OCI-LY7 (cell line): ENCODE results near the gene MS4A15. TPM values are rescaled to one million over a fixed set of nuclear protein-coding genes. Genes with fewer than 3 reads are reported as not detected.

Source experiments
- BruUV-seq: library from RNA; stranded (reverse); fragments of 400-500 nt; replicated peaks from 2 replicates; lab custom pipeline; 2021; lab: Mats Ljungman, UMichigan
- CTCF ChIA-PET: fragments of 300-600 bp; sonication (Branson Sonifier 250); formaldehyde crosslinking; loops from one replicate; lab custom pipeline; 2022; ENCODE audit warnings: antibody characterized with exemption; ENCODE audit not compliant: unreplicated experiment; lab: Charles Lee
- POLR2A ChIA-PET: fragments of 300-600 bp; sonication (Branson Sonifier 250); formaldehyde crosslinking; loops from one replicate; lab custom pipeline; 2022; ENCODE audit warnings: antibody characterized with exemption; lab: Charles Lee
- DNase-seq: peaks from one replicate; pipeline ENCODE4 v3.0.0-alpha.2; 2015; ENCODE audit warnings: low spot score
- H2AFZ ChIP-seq: fragments of 200-600 bp; sonication (generic), shearing (Covaris generic); 2 replicates; pipeline ENCODE4 v1.6.1; 2014; ENCODE audit warnings: mild to moderate bottlenecking, antibody characterized with exemption, low read length, moderate library complexity
- H3K27ac ChIP-seq: fragments of 200-600 bp; sonication (generic); 2 replicates; pipeline ENCODE4 v1.5.1; 2014; ENCODE audit warnings: mixed run types, low read depth, mild to moderate bottlenecking, moderate library complexity, low read length, inconsistent platforms; ENCODE audit not compliant: poor library complexity, severe bottlenecking
- H3K36me3 ChIP-seq: fragments of 200-600 bp; sonication (generic); 2 replicates; pipeline ENCODE4 v1.6.1; 2014; ENCODE audit warnings: mild to moderate bottlenecking, antibody characterized with exemption, low read length, moderate library complexity, mixed read lengths; ENCODE audit not compliant: insufficient read depth
- H3K4me1 ChIP-seq: fragments of 200-600 bp; sonication (generic); 2 replicates; pipeline ENCODE4 v1.5.1; 2014; ENCODE audit warnings: mild to moderate bottlenecking, low read length; ENCODE audit not compliant: insufficient read depth, poor library complexity, severe bottlenecking
- H3K4me2 ChIP-seq: fragments of 200-600 bp; sonication (generic); 2 replicates; pipeline ENCODE4 v1.6.1; 2014; ENCODE audit warnings: mild to moderate bottlenecking, low read length
- H3K4me3 ChIP-seq: fragments of 200-600 bp; sonication (generic); 2 replicates; pipeline ENCODE4 v1.5.1; 2014; ENCODE audit warnings: mild to moderate bottlenecking, low read depth, low read length; ENCODE audit not compliant: poor library complexity, severe bottlenecking
- H3K79me2 ChIP-seq: fragments of 200-600 bp; sonication (generic); 2 replicates; pipeline ENCODE4 v1.6.1; 2016; ENCODE audit warnings: low read depth, mild to moderate bottlenecking, low read length, moderate library complexity, mixed read lengths; ENCODE audit not compliant: insufficient read depth
- H3K9me2 ChIP-seq: fragments of 200-600 bp; sonication (generic); 2 replicates; pipeline ENCODE4 v1.6.1; 2016; ENCODE audit warnings: mild to moderate bottlenecking, low read length, mixed read lengths; ENCODE audit not compliant: insufficient read depth
- H3K9me3 ChIP-seq: fragments of 200-600 bp; sonication (generic); 2 replicates; pipeline ENCODE4 v1.6.1; 2014; ENCODE audit warnings: mild to moderate bottlenecking, mixed run types, low read length, mixed read lengths
- H4K20me1 ChIP-seq: fragments of 200-600 bp; sonication (generic); 2 replicates; pipeline ENCODE4 v1.6.1; 2014; ENCODE audit warnings: mild to moderate bottlenecking, antibody characterized with exemption, low read length, moderate library complexity, mixed read lengths; ENCODE audit not compliant: insufficient read depth
- EZH2phosphoT487 ChIP-seq: fragments of 200-600 bp; sonication (generic); IDR thresholded peaks from 2 replicates; pipeline ENCODE4 v1.6.1; 2018; ENCODE audit warnings: low read depth, borderline replicate concordance, mild to moderate bottlenecking, mixed run types, antibody characterized with exemption, low read length, moderate library complexity, mixed read lengths
- intact Hi-C: fragments of 100-400 bp; cut with micrococcal nuclease; formaldehyde crosslinking; loops from one replicate; pipeline ENCODE4 v1.10.0; 2022; ENCODE audit not compliant: unreplicated experiment
- total RNA-seq, 2 experiments: library from RNA; depleted of rRNA in 1 of 2; stranded (reverse); fragments of >200 nt in 1 of 2; shearing (Covaris generic) in 1 of 2; gene quantifications; 2 replicates each; pipeline ENCODE4 v1.2.3, GENCODE V29; 2014 to 2022
- TF ChIP-seq, protein P1 (sequence below): fragments of 200-600 bp; sonication (generic); conservative IDR thresholded peaks from 2 replicates; pipeline ENCODE4 v1.5.1; 2014; ENCODE audit warnings: mild to moderate bottlenecking, antibody characterized with exemption, low read length, moderate library complexity, mixed read lengths

MS4A15 gene
- total RNA-seq, 2 experiments from 2014 or later, result not detected

- Histone ChIP-seq H3K4me2 (no peak overlapping the region), H3K79me2 (no peaks in the 10 kb centered on the region), H3K9me3 (no peaks in the 10 kb centered on the region), H3K4me1 (no peaks in the 10 kb centered on the region), H2AFZ (no peak overlapping the region), H3K36me3 (no peaks in the 10 kb centered on the region), H3K27ac (no peak overlapping the region), H3K4me3 (no peak overlapping the region), H4K20me1 (no peaks in the 10 kb centered on the region), H3K9me2 (no peaks in the 10 kb centered on the region)
- CTCF ChIA-PET, result no interaction called here
- no TSS peak for BruUV-seq
- POLR2A ChIA-PET, result interaction anchor here (0.6 to 1.2 kb wide), 2 partner anchors 87 to 142 kb away, joined by 3 read pairs; partner anchors contain the start of gene TMEM132A
- intact Hi-C loops, result no loop called here
- DNase-seq, result no peak
- TF ChIP-seq EZH2phosphoT487, result no peak
- TF ChIP-seq, protein P1, sequence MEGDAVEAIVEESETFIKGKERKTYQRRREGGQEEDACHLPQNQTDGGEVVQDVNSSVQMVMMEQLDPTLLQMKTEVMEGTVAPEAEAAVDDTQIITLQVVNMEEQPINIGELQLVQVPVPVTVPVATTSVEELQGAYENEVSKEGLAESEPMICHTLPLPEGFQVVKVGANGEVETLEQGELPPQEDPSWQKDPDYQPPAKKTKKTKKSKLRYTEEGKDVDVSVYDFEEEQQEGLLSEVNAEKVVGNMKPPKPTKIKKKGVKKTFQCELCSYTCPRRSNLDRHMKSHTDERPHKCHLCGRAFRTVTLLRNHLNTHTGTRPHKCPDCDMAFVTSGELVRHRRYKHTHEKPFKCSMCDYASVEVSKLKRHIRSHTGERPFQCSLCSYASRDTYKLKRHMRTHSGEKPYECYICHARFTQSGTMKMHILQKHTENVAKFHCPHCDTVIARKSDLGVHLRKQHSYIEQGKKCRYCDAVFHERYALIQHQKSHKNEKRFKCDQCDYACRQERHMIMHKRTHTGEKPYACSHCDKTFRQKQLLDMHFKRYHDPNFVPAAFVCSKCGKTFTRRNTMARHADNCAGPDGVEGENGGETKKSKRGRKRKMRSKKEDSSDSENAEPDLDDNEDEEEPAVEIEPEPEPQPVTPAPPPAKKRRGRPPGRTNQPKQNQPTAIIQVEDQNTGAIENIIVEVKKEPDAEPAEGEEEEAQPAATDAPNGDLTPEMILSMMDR, result no peak
Observed at GRCh38 chr11:60781286-60781980, 24.8 kb downstream of the MS4A15 start.

GRCh38 chr11:60781981-60782316 lies 25.3 kb downstream of the MS4A15 start:
- no peaks in the 10 kb centered on the region for H3K36me3 ChIP-seq
- no peaks in the 10 kb centered on the region for H3K9me3 ChIP-seq
- TF ChIP-seq, protein P1, result no peak
- ChIA-PET POLR2A (no interaction called here), CTCF (no interaction called here)
- no peaks in the 10 kb centered on the region for H3K4me1 ChIP-seq
- H3K27ac ChIP-seq, result no peak overlapping the region
- H2AFZ ChIP-seq, result no peak overlapping the region
- H3K9me2 ChIP-seq, result no peaks in the 10 kb centered on the region
- intact Hi-C loops, result no loop called here
- no peaks in the 10 kb centered on the region for H4K20me1 ChIP-seq
- DNase-seq, result no peak
- H3K79me2 ChIP-seq, result no peaks in the 10 kb centered on the region
- BruUV-seq, result no TSS peak
- H3K4me3 ChIP-seq, result no peak overlapping the region
- H3K4me2 ChIP-seq, result no peak overlapping the region

DNA sequence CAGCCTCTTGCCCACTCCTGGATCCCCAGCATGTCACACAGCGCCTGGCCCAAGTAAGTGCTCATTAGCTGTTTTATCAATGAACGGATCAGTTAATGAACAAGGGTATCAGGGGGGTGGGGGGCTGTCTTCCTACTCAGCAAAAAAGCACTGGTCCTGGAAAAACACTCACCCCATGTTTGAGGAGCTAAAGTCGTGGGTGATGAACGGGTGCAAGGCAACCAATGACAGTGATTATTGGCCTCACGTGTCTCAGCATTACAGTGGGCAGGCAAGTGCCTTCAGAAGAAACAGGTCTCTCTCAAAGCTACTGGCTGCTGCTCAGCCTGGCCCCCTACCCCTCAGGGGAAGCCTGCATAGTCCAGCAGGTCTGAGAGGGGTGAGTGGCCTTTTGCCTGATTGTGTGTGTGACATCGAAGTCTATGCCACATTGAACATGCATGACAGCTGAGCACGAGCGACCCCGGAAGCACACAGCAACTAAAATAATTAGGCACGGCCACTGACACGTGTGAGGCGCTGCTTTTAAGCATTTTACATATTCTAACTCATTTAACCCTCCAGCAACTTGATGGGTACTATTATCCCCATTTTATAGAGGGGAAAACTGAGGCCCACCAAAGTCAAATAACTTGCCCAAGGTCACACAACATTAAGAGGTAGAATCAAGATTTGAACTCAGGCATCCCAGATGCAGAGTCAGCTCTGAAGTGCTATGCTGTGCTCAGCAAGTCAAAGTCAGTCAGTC lies 25.9 kb downstream of the MS4A15 start:
- no TSS peak for BruUV-seq
- no peaks in the 10 kb centered on the region for H3K79me2 ChIP-seq
- H3K36me3 ChIP-seq, result no peaks in the 10 kb centered on the region
- no peaks in the 10 kb centered on the region for H3K4me1 ChIP-seq
- no peak overlapping the region for H3K27ac ChIP-seq
- ChIA-PET CTCF (no interaction called here), POLR2A (no interaction called here)
- DNase-seq, result no peak
- no peaks in the 10 kb centered on the region for H3K9me3 ChIP-seq
- H3K4me2 ChIP-seq, result no peak overlapping the region
- no peak overlapping the region for H3K4me3 ChIP-seq
- TF ChIP-seq, protein P1, result no peak
- TF ChIP-seq EZH2phosphoT487, result no peak
- no peak overlapping the region for H2AFZ ChIP-seq
- no peaks in the 10 kb centered on the region for H4K20me1 ChIP-seq
- intact Hi-C loops, result no loop called here
- no peaks in the 10 kb centered on the region for H3K9me2 ChIP-seq
